ENCODE data around the gene CCDC124.

GRCh38 chr19:17973759-17974158, 40.9 kb downstream of the CCDC124 start:
- TF ChIP-seq POLR2AphosphoS5 (IDR thresholded peaks at IDR 0.05) (no peak), CTCF (IDR thresholded peaks at IDR 0.05) (no peak)

Data from breast epithelium (tissue), 3 donors.